KBM-7 (cell line): ENCODE results near the gene DDX54.

Source experiments
- DNase-seq: peaks from one replicate; pipeline ENCODE4 v3.0.0-alpha.2; 2015
- in situ Hi-C: fragments of 300-500 bp; cut with MboI; formaldehyde crosslinking; loops from 2 replicates; pipeline ENCODE4 v1.14.3; 2020; ENCODE audit warnings: low sequenced_read_pairs, low pct_unique_long_range_greater_than_20kb, mixed read lengths

DDX54 gene

DNA sequence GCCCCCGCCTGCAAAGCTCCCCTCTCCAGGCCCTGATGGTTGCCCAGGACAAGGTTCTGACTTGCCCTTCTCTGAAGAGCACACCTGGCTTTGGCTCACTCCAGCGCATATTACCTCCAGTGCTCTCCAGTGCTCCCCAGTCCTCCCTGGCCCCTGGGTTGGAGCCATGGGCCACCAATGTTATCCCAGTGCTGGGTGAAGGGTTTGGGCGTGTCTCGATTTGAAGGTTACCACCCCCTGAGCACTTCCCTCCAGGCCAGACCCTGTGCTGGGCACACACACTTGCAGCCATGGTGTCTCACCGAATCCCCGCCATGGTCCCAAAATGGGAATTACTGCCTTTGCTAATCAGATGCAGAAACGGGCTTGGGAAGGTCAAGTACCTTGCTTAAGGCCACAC lies 11.3 kb upstream of the DDX54 start:
- in situ Hi-C loops: no loop called here
- no peak for DNase-seq

DNA sequence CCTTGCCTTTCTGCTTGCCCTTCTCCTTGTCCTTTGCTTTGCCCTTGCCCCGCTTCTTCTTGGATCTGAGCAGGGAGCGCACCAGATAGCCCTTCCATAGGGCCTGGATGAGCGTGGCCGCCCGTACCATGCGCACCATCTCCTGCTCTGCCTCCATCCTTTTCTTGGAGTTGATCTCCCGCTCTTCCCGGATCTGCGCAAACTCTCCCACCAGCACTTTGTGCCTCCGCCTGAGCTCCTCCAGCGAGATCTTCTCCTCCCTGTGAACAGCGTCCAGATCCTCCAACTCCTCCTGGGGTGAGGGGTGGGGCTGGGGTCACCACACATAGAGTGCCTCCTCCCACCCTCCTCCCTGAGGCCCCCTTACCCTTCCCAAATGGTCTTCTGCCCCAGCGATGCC lies 10.3 kb upstream of the DDX54 start:
- no peak for DNase-seq
- in situ Hi-C loops: no loop called here

DNA sequence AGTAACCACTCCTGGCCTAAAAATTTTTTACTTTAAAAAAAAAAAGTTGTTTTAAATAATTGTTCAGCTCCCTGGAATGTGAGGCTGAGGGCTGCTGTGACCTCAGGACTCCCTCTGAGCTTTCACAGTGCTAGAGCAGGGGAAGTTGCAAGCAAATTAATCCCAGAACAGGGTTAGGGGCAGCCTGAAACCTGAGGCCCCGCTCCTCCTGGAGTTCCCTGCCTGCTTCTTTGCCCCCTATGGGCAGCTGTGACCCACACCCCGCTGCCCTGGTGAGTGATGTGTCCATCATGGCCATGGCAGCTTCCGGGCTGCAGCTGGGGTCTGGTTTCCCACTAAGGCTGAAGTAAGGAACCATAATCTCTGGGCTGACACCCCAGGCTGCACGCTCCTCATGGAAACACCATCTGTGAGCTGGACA lies 9.7 kb upstream of the DDX54 start:
- DNase-seq: no peak
- in situ Hi-C loops: no loop called here

DNA sequence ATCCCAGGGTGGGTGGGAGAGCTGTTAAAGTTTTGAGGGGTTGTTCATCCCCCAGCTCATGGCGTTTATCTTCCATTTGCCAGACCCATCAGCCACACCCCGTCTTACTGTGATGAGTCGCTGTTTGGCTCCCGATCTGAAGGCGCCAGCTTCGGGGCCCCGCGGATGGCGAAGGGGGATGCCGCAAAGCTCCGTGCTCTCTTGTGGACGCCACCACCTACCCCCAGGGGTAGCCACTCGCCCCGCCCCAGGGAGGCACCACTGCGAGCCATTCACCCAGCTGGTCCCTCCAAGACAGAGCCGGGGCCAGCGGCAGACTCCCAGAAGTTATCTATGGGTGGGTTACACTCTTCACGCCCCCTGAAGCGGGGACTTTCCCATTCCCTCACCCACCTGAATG lies 5.9 kb upstream of the DDX54 start:
- in situ Hi-C loops: no loop called here
- no peak for DNase-seq

DNA sequence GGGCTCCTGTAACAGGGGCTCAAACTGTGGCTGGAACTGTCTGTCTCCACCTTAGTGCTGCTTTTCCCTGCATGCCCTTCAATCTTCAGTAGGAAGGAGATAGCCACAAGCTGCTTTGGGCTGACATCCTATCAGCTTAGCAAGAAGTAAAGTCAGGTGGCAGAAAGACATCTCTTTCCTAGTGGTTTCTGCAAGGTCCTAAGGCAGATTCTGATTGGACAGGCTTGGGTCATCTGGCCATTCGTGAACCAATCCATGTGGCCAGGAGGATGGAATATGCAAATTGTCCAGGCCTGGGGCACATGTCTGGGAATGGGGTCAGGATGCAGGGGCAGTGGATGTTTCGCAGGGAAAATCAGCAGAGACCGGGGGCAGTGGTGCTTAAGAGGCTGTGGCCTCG lies 5.5 kb upstream of the DDX54 start:
- in situ Hi-C loops: no loop called here
- DNase-seq: no peak

DNA sequence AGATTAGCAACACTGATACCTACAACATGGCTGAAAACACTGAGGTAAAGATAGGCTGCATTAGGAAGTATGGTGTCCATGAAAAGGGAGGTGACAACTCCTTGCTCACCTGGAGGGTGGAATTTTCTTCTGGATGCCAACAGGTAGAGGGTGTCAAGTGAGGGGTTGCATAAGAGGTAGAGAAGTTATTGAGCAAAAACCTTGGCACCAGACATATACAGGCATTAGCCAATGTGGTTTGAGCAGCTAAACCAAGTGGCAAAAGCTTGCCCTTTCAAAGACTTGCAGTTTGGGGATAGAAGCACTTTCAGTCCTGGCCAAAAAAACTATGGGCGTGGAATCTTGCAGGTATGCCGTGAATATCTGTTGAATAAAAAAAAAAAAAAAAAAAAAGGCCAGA lies 4.1 kb upstream of the DDX54 start:
- in situ Hi-C loops: no loop called here
- no peak for DNase-seq

DNA sequence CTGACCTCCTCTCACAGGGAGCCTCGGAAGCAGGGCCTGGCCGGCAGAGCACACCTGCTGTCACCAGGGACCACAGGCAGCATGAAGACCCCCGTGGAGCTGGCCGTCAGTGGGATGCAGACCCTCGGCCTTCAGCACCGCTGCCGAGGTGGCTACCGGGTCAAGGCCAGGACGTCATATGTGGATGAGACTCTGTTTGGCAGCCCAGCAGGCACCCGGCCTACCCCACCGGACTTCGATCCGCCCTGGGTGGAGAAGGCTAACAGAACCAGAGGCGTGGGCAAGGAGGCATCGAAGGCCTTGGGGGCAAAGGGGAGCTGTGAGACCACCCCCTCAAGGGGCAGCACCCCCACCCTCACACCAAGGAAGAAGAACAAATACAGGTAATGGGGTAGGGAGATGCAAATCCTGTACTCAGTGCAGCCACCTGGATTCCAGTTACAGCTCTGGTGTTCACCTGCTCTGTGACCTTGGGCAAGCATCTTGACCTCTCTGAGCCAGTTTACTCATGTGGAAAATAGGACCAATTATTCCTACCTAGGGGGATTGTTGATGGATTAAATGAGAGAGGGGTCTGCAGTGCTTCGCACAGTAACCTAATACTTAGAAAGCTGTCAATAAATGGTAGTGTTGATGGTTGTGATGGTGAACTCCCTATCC lies 1.5 kb upstream of the DDX54 start:
- in situ Hi-C loops: no loop called here
- no peak for DNase-seq

DNA sequence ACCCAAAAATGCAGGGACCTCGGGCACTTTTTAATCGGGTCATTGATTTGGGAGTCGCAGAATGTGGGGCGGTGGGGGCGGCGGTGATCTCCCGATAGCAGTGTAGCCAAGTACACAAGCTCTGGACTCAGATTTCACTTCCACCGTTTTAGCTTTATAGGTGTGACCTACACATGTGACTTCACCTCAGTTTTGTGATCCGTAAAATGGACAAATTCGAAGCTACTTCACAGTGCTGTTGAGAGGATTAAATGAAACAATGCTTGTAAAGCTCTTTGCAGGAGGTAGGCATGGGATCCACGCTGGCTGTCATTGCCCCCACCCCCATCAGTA lies 721 bp upstream of the DDX54 start:
- in situ Hi-C loops: no loop called here
- no peak for DNase-seq

DNA sequence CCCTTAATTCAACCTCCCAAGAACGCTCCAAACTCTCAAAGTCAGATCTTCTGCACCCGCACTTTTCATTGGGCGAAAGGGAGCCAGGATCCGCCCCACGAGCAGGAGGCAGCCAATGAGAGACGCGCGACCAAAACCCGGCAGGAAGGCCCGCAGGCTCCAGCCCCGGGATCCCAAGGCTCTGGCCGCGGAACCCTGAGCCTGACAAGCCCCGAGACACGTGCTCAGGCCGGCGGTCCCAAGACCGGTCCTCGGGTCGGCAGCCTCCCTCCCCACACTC lies 438 bp downstream of the DDX54 start:
- in situ Hi-C loops: no loop called here
- DNase-seq: peak; percentile 93

DNA sequence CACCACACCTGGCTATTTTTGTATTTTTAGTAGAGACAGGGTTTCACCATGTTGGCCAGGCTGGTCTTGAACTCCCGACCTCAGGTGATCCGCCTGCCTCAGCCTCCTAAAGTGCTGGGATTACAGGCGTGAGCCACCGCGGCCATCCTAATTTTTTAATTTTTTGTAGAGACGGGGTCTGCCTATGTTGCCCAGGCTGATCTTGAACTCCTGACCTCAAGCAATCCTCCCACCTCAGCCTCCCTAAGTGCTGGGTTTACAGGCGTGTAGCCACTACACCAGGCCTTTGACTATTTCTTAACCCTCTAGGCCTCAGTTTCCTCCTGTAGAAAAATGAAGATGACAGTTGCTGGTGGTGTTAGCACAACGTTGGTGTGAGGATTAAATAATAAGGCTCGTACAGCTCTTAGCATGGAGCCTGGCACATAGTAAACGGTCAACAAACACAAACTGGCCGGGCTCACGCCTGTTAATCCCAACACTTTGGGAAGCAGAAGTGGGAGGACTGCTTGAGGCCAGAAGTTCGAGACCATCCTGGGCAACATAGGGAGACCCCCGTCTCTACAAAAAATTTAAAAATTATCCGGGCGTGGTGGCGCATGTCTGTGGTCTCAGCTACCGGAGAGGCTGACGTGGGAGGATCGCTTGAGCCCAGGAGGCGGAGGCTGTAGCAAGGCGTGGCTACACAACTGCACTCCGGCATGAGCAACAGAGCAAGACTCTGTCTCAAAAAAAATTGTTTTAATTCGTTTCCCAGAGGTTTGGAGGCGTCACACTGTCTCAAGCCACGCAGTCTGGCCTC lies 979 bp downstream of the DDX54 start:
- in situ Hi-C loops: no loop called here
- DNase-seq: no peak

DNA sequence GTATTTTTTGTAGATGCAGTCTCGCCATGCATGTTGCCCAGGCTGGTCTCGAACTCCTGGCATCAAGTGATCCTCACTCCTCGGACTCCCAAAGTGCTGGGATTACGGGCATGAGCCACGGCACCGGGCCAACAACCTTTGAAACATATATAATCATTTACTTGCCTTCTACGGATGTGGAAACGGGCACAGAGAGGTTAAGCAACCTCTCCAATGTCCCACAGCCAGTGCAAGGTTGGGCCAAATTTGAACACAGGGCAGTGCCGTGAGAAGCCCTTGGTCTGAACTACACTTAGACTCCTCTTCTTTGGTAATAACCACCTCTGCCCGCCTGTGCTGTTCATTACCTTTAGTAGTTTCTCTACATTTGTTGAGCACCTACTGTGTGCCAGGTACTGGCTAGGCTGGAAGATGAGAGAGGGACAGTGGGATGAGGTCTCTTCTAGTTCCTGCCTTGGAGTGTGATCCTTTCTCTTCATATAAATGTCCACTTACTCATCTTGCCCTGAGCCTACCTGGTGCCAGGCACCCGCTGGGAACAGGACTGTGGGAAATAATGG lies 2.2 kb downstream of the DDX54 start:
- in situ Hi-C loops: no loop called here
- DNase-seq: no peak

DNA sequence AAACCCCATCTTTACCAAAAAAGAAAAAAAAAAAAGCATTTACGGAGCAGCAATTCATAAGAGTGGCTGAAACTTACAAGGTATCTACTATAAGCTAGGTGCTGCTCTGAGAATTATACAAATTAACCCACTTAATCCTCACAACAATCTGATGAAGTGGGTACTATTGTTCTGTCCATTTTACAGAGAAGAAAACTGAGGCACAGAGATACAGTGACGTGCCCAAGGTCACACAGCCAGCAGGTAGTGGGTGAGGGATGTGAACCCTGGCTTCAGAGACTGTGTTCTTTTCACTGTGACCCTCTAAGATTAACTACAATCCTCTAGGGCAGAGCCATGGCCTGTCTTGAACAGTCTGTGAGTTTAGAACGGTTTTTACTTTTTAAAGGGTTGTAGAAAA lies 3.3 kb downstream of the DDX54 start:
- in situ Hi-C loops: no loop called here
- DNase-seq: no peak

DNA sequence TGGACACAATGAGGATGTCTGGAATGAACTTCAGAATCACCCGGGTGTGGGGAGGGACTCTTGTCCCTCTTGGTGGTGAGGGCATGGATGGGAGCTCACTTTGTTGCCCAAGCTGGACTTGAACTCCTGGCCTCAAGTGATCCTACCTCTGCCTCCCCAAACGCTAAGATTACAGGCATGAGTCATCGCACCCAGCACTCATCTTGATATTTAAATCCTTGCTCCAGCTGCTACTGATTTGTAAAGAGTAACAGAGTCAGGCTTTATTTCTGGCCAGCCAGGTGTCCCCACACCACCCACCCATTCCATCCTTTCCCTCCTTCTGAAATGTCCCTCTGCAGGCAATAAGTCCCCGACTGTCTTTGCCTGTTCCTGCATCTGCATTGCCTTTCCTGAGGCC lies 4.9 kb downstream of the DDX54 start:
- in situ Hi-C loops: no loop called here

DNA sequence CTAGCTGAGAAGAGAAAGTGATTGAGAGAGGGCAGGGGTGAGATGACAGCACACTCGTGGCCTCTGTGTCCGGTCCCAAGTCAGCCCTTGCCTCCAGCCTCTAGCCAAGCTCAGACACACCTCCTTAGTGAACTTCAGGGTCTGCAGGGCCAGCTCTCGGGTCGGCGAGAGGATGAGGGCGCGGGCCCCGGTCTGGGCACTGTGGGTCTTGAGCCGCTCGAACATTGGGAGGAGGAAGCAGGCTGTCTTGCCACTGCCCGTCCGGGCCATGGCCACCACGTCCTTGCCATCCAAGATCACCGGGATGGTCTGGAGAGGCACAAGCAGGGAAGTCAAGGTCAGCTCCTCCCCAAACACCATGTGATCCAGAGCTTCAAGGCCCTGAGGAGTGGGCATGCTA lies 6.3 kb downstream of the DDX54 start:
- no peak for DNase-seq
- in situ Hi-C loops: no loop called here

More for the DNA sequence above, 4.9 kb downstream of the DDX54 start:
- no peak for DNase-seq

DNA sequence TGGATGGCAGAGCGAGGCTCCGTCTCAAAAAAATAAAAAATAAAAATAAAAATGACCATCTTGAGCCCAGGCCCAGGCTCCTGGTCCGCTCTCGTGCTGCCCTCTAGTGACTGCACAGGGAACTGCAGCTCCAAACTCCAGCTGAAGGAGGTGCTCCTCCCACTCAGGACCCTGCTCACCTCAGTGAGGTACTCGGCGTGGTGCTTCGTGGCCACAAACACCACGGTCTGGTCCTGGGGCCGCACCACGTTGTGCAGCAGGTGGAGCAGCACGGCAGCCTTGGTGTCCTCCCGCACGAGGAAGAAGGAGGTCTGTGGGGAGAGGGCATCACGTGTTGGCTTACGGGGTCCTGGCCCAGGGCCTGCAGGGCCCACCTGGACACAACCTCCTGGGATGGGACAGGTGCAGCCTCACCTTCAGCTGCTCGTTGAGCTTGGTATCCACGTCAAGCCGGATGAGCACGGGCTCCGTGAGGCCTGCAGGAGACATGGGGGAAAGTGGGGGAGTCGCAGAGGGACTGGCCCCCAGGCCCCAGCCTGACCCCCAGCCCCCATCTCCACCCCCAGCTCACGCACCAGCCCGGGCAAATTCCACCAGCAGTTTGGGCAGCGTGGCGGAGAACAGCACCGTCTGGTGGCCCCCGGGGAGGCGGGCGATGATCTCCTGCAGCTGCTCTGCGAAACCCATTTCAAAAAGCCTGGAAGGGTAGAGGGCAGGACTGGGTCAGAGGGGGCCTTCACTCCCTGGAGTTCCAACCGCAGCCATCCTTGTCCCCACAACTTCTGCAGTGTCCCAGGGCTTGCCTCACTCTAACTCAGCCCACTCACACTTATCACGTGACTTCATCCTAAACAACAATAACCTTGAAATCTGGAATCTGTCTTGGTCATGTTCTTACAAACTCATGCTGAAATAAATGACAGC lies 10.6 kb downstream of the DDX54 start:
- in situ Hi-C loops: no loop called here
- peak; percentile 71 for DNase-seq

DNA sequence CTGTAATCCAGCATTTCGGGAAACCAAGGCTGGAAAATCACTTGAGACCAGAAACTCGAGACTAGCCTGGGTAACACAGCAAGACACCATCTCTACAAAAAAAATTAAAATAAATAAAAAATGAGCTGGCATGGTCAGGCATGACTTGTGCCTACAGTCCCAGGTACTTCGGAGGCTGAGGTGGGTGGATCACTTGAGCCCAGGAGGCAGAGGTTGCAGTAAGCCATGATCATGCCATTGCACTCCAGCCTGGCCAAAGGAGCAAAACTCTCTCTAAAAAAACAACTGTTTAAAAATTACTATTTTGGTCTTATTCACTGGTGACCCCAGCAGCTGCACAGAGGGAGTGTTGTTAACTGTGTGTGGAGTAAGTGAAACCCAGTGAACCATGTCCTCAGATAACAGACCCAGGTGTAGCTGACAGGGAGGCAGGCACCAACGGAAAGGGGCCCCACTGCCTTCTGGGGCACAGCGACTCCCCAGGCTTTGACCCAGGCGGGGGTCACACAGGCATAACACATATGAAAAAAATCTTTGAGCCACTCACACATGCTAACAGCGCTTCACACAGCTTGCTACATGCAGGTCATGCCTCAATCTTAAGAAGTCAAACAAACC lies 12.1 kb downstream of the DDX54 start:
- in situ Hi-C loops: no loop called here
- DNase-seq: no peak

DNA sequence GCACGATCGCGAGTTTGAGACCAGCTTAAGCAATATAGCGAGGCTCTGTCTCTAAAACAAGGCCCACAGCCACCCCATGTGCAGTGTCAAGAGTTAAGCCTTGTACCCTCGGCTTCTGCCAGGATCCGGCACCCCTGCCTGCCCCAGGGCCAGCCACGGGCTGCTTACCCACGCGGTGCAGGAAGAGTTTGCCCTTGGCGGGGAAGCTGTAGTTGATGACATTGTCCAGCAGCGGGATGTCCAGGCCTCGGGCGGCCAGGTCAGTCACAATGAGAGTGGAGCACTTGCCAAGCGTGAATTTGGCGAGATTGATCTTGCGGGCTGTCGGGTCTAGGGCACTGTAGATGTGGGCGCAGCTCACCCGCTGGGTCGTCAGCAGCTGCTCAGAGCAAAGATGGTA lies 13.1 kb downstream of the DDX54 start:
- DNase-seq: no peak
- in situ Hi-C loops: no loop called here

DNA sequence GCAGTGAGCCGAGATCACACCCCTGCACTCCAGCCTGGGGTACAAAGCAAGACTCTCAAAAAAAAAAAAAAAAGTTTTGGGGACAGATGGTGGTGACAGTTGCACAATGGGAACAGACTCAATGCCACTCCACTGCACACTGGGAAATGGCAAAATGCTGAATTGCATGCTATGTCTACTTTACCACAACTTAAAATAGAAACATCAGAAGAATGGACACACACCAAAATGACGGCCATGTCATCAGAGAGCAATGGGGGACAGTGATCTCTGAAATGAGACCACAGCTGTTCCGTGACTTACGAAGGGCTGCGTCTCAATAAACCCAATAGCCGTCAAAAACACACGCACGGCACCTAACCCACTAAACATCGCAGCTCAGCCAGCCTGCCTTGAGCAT lies 13.7 kb downstream of the DDX54 start:
- DNase-seq: no peak
- in situ Hi-C loops: no loop called here

DNA sequence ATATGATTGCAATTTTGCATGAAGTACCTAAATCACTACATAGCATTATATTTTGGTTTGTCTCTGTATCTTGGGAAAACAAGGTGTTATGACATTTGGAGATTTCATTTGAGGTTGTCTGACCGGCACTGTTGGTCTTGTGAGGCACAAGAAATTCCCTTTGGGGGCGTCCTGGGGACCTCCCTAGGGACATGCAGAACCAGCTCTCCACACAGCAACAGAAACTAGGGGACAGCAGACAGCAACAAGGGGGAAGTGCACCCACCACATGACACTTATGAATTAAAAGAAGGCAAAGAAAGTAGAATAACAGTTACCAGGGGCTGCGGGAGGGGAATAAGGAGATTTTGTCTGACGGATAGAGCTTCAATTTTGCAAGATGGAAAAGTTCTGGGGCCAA lies 14.4 kb downstream of the DDX54 start:
- DNase-seq: no peak
- in situ Hi-C loops: no loop called here

DNA sequence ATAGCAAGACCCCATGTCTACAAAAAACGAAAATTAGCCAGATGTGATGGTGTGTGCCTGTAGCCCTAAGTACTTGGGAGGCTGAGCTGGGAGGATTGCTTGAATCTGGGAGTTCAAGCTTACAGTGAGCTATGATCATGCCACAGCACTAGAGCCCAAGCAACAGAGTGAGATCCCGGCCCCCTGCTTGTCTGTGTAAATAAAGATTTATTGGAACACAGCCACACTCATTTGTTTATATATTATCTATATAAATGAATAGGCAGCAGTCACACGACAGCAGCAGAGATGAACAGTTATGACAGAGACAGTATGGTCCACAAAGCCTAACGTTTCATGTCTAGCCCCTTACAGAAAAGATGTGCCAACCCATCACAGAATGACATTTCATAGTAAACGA lies 14.8 kb downstream of the DDX54 start:
- in situ Hi-C loops: no loop called here
- no peak for DNase-seq
